H9 (cell line): ENCODE measurements around the gene CLCNKA. TPM values are rescaled to one million over a fixed set of nuclear protein-coding genes. Genes with fewer than 3 reads are reported as not detected.

Experiments
- DNase-seq: peaks from one replicate; pipeline ENCODE4 v3.0.0-alpha.2; 2017
- H2AFZ ChIP-seq: one replicate; pipeline ENCODE4 v1.6.1; 2013; ENCODE audit warnings: mild to moderate bottlenecking, low read length, control low read depth, moderate library complexity
- H2AK5ac ChIP-seq: 2 replicates; pipeline ENCODE4 v1.6.1; 2013; ENCODE audit warnings: low read length, control low read depth, mixed read lengths; ENCODE audit not compliant: insufficient read length
- H2BK120ac ChIP-seq: one replicate; pipeline ENCODE4 v1.6.1; 2013; ENCODE audit warnings: low read depth, mild to moderate bottlenecking, low read length, control low read depth, inconsistent platforms; ENCODE audit not compliant: poor library complexity, severe bottlenecking
- H2BK12ac ChIP-seq: 2 replicates; pipeline ENCODE4 v1.6.1; 2013; ENCODE audit warnings: low read length, control low read depth, mixed read lengths, low read depth; ENCODE audit not compliant: insufficient read length
- H2BK15ac ChIP-seq: 2 replicates; pipeline ENCODE4 v1.6.1; 2013; ENCODE audit warnings: low read depth, low read length, control low read depth
- H2BK20ac ChIP-seq: one replicate; pipeline ENCODE4 v1.6.1; 2013; ENCODE audit warnings: low read depth, mild to moderate bottlenecking, low read length, control low read depth, inconsistent platforms; ENCODE audit not compliant: poor library complexity, severe bottlenecking
- H2BK5ac ChIP-seq: 2 replicates; pipeline ENCODE4 v1.6.1; 2013; ENCODE audit warnings: low read length, control low read depth, mixed read lengths; ENCODE audit not compliant: insufficient read length
- H3K14ac ChIP-seq: 2 replicates; pipeline ENCODE4 v1.6.1; 2013; ENCODE audit warnings: low read length, control low read depth; ENCODE audit not compliant: insufficient read depth
- H3K18ac ChIP-seq: 2 replicates; pipeline ENCODE4 v1.6.1; 2013; ENCODE audit warnings: low read depth, mild to moderate bottlenecking, mixed read lengths, low read length, control low read depth; ENCODE audit not compliant: insufficient read length
- H3K23ac ChIP-seq: 2 replicates; pipeline ENCODE4 v1.6.1; 2013; ENCODE audit warnings: low read length, control low read depth, mixed read lengths, low read depth; ENCODE audit not compliant: insufficient read length
- H3K23me2 ChIP-seq: 2 replicates; pipeline ENCODE4 v1.6.1; 2013; ENCODE audit warnings: low read depth, mild to moderate bottlenecking, mixed read lengths, low read length, control low read depth; ENCODE audit not compliant: insufficient read length, poor library complexity, severe bottlenecking
- H3K27ac ChIP-seq: 2 replicates; pipeline ENCODE4 v1.5.1; 2013; ENCODE audit warnings: low read length, control low read depth, mixed read lengths, low read depth; ENCODE audit not compliant: insufficient read length
- H3K27me3 ChIP-seq: 2 replicates; pipeline ENCODE4 v1.6.1; 2013; ENCODE audit warnings: low read length, control low read depth, inconsistent platforms; ENCODE audit not compliant: insufficient read depth
- H3K4ac ChIP-seq: 2 replicates; pipeline ENCODE4 v1.6.1; 2013; ENCODE audit warnings: low read depth, mild to moderate bottlenecking, control low read depth, inconsistent platforms, low read length, moderate library complexity
- H3K4me1 ChIP-seq: 2 replicates; pipeline ENCODE4 v1.6.1; 2013; ENCODE audit warnings: low read length, control low read depth, inconsistent platforms; ENCODE audit not compliant: insufficient read depth
- H3K4me2 ChIP-seq: 2 replicates; pipeline ENCODE4 v1.6.1; 2013; ENCODE audit warnings: low read length, control low read depth, mixed read lengths; ENCODE audit not compliant: insufficient read length, insufficient read depth
- H3K56ac ChIP-seq: 2 replicates; pipeline ENCODE4 v1.6.1; 2013; ENCODE audit warnings: low read depth, mild to moderate bottlenecking, mixed read lengths, low read length, control low read depth; ENCODE audit not compliant: insufficient read length
- H3K79me1 ChIP-seq: 2 replicates; pipeline ENCODE4 v1.6.1; 2013; ENCODE audit warnings: low read depth, mild to moderate bottlenecking, moderate library complexity, low read length, control low read depth, inconsistent platforms; ENCODE audit not compliant: insufficient read depth, poor library complexity, severe bottlenecking
- H3K79me2 ChIP-seq: 2 replicates; pipeline ENCODE4 v1.6.1; 2013; ENCODE audit warnings: low read length, control low read depth, inconsistent platforms; ENCODE audit not compliant: insufficient read depth
- H3K9ac ChIP-seq: 2 replicates; pipeline ENCODE4 v1.6.1; 2013; ENCODE audit warnings: low read length, control low read depth, mixed read lengths; ENCODE audit not compliant: insufficient read length; ENCODE audit errors: extremely low read depth
- H3K9me3 ChIP-seq: one replicate; pipeline ENCODE4 v1.6.1; 2013; ENCODE audit warnings: low read depth, low read length, inconsistent platforms; ENCODE audit not compliant: control insufficient read depth
- H3T11ph ChIP-seq: one replicate; pipeline ENCODE4 v1.6.1; 2013; ENCODE audit warnings: mild to moderate bottlenecking, low read length, control low read depth, inconsistent platforms
- H4K20me1 ChIP-seq: one replicate; pipeline ENCODE4 v1.6.1; 2013; ENCODE audit not compliant: control insufficient read depth, insufficient read length, insufficient read depth
- H4K5ac ChIP-seq: 2 replicates; pipeline ENCODE4 v1.6.1; 2013; ENCODE audit warnings: low read depth, mild to moderate bottlenecking, mixed read lengths, low read length, control low read depth; ENCODE audit not compliant: insufficient read length
- H4K8ac ChIP-seq: replicated peaks from 2 replicates; pipeline ENCODE4 v1.6.1; 2013; ENCODE audit warnings: low read length, control low read depth, mixed read lengths, low read depth; ENCODE audit not compliant: insufficient read length
- H4K91ac ChIP-seq: 2 replicates; pipeline ENCODE4 v1.6.1; 2013; ENCODE audit warnings: low read depth, mild to moderate bottlenecking, moderate library complexity, mixed read lengths, low read length, control low read depth; ENCODE audit not compliant: insufficient read length
- H3K27ac Mint-ChIP-seq, 3 experiments: 2 replicates in 2 of 3; 3 replicates in 1 of 3; pipeline ENCODE4 v1.8.0; 2020 to 2021; ENCODE audit warnings: mixed read lengths in 3 of 3, mild to moderate bottlenecking in 1 of 3, moderate library complexity in 1 of 3
- H3K27me3 Mint-ChIP-seq: 2 replicates; pipeline ENCODE4 v1.8.0; 2021; ENCODE audit warnings: low read depth, mild to moderate bottlenecking, moderate library complexity, mixed read lengths
- H3K36me3 Mint-ChIP-seq, 3 experiments: 2 replicates in 2 of 3; 3 replicates in 1 of 3; pipeline ENCODE4 v1.8.0; 2020 to 2021; ENCODE audit warnings: low read depth in 3 of 3, mixed read lengths in 3 of 3; ENCODE audit not compliant: insufficient read depth in 1 of 3
- H3K4me1 Mint-ChIP-seq, 2 experiments: 2 replicates each; pipeline ENCODE4 v1.8.0; 2020; ENCODE audit warnings: mixed read lengths in 2 of 2
- H3K4me3 Mint-ChIP-seq, 2 experiments: 2 replicates in 1 of 2; 3 replicates in 1 of 2; pipeline ENCODE4 v1.8.0; 2020 to 2021; ENCODE audit warnings: mild to moderate bottlenecking in 2 of 2, mixed read lengths in 2 of 2, moderate library complexity in 1 of 2
- H3K9me3 Mint-ChIP-seq, 2 experiments: 2 replicates in 1 of 2; 3 replicates in 1 of 2; pipeline ENCODE4 v1.8.0; 2020; ENCODE audit warnings: mild to moderate bottlenecking in 2 of 2, mixed read lengths in 2 of 2, moderate library complexity in 1 of 2
- WGBS: extraction: QIAGEN DNeasy Blood & Tissue Kit; methylation state at CpG from one replicate; pipeline ENCODE4 v1.1.7; 2013; ENCODE audit warnings: missing lambda C conversion rate, low lambda C conversion rate, mixed read lengths; ENCODE audit not compliant: insufficient read length; ENCODE audit errors: extremely low coverage; 5-methylcytosine and 5-hydroxymethylcytosine counted together
- total RNA-seq: library from RNA; stranded (reverse); gene quantifications from 2 replicates; pipeline ENCODE4 v1.2.1, GENCODE V29; 2021
- TF ChIP-seq, protein P1 (sequence below): fragments of 200-600 bp; sonication (generic); conservative IDR thresholded peaks from 3 replicates; pipeline ENCODE4 v1.8.0; 2021; ENCODE audit warnings: antibody characterized with exemption, mild to moderate bottlenecking

Gene CLCNKA
- total RNA-seq, 1 experiment from 2014 or later: 0.98 TPM

DNA sequence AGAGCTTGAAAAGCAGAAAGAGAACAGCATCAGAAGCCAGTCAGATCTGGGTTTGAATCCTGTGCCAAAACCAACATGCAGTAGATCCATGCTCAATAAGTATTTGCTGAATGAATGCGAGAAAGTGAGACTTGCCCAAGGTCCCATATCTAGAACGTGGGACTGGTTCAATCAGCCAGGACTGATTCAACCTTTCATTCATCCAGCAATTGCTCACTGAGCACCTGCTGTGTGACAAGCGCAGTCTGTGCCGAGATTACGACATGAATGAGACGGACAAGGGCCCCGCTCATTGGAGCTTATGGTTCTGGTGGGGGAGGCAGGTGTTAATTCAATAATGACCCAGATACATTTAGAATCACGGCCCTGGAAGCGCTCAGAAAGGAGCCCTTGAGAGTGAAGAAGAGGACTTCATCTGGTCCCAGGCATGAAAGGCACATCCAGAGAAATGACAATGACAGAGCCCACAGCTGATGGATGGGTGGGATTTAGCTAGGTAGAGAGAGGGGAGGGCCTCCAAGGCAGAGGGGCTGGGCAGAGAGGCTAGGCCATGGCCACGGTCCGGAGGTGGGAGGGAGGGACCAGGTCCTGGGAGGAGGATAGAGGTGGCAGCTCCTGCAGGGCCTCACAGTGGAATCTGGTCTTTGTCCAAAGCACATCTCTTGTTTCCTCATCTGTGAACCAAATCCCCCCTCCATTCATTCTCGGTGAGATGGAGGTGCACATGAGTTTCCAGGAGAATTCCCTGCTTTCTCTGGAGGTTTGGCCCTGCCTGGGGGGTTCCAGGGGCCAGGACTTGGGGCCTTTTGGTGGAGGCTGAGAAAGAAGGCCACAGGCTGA lies 55.8 kb downstream of the CLCNKA start:
- Histone ChIP-seq H3T11ph (no peak overlapping the region), H4K20me1 (no peaks in the 10 kb centered on the region), H3K9ac (no peak overlapping the region), H2AK5ac (no peak overlapping the region), H3K4me1 (no peaks in the 10 kb centered on the region), H3K56ac (no peak overlapping the region), H3K27me3 (peaks cover 5% of the 10 kb centered on the region; the same call in 1 of the 2 replicates), H3K27ac (no peak overlapping the region), H2BK20ac (no peak overlapping the region), H2BK120ac (no peak overlapping the region), H3K23ac (no peak overlapping the region), H3K4ac (no peak overlapping the region), H3K14ac (no peak overlapping the region), H4K8ac (no peak overlapping the region), H3K9me3 (no peaks in the 10 kb centered on the region), H3K79me2 (no peaks in the 10 kb centered on the region), H4K91ac (no peak overlapping the region), H2AFZ (no peak overlapping the region), H2BK15ac (no peak overlapping the region), H2BK12ac (no peak overlapping the region), H2BK5ac (no peak overlapping the region), H3K23me2 (peaks cover 5% of the 10 kb centered on the region), H3K4me2 (no peak overlapping the region), H3K18ac (no peak overlapping the region), H4K5ac (no peak overlapping the region), H3K79me1 (no peaks in the 10 kb centered on the region)
- TF ChIP-seq, protein P1, sequence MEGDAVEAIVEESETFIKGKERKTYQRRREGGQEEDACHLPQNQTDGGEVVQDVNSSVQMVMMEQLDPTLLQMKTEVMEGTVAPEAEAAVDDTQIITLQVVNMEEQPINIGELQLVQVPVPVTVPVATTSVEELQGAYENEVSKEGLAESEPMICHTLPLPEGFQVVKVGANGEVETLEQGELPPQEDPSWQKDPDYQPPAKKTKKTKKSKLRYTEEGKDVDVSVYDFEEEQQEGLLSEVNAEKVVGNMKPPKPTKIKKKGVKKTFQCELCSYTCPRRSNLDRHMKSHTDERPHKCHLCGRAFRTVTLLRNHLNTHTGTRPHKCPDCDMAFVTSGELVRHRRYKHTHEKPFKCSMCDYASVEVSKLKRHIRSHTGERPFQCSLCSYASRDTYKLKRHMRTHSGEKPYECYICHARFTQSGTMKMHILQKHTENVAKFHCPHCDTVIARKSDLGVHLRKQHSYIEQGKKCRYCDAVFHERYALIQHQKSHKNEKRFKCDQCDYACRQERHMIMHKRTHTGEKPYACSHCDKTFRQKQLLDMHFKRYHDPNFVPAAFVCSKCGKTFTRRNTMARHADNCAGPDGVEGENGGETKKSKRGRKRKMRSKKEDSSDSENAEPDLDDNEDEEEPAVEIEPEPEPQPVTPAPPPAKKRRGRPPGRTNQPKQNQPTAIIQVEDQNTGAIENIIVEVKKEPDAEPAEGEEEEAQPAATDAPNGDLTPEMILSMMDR: no peak
- H3K4me3 Mint-ChIP-seq: no peak overlapping the region
- no peak overlapping the region for H3K27ac Mint-ChIP-seq
- WGBS: no CpG with 5 or more reads among the region's 12 CpGs
- H3K9me3 Mint-ChIP-seq: no peaks in the 10 kb centered on the region; a peak in 1 of 5 replicates
- DNase-seq: no peak
- no peaks in the 10 kb centered on the region for H3K36me3 Mint-ChIP-seq
- H3K27me3 Mint-ChIP-seq: peaks cover 47% of the 10 kb centered on the region
- peaks cover 14 to 16% of the 10 kb centered on the region in 2 experiments for H3K4me1 Mint-ChIP-seq
